Natural killer cell (primary cell): ENCODE measurements around the gene GNG7. TPM values are rescaled to one million over a fixed set of nuclear protein-coding genes. Genes with fewer than 3 reads are reported as not detected.
A peak's percentile ranks its signal among the peaks of the same experiment; 100 is the strongest.
"Not testable (repeated sequence)": the region's sequence is repeated elsewhere in the genome, so short reads cannot be mapped to it uniquely, and the experiment has no call there.

Experiments used
- ATAC-seq, 3 donors: fragments of 150-1000 bp in 2 of 3; fragments of 200-7000 bp in 1 of 3; cut with Tn5 transposase; 1 replicate in 1 of 3; 2 replicates in 2 of 3; pipeline ENCODE4 v1.10.0; 2021; ENCODE audit warnings: mild to moderate bottlenecking in 2 of 3, moderate library complexity in 2 of 3
- DNase-seq, 2 donors: peaks; one replicate each; pipeline versions ENCODE4 v3.0.0 to v3.0.0-alpha.2; 2013 to 2021; ENCODE audit warnings: mixed read lengths in 1 of 2
- H3K27ac ChIP-seq: one replicate; pipeline ENCODE4 v1.5.1; 2013; ENCODE audit warnings: mild to moderate bottlenecking, low read length
- H3K27me3 ChIP-seq: one replicate; pipeline ENCODE4 v1.6.1; 2013; ENCODE audit warnings: low read length; ENCODE audit not compliant: control insufficient read depth, insufficient read depth
- H3K36me3 ChIP-seq: one replicate; pipeline ENCODE4 v1.6.1; 2013; ENCODE audit warnings: low read length; ENCODE audit not compliant: control insufficient read depth, insufficient read depth
- H3K4me1 ChIP-seq: one replicate; pipeline ENCODE4 v1.6.1; 2013; ENCODE audit warnings: low read length; ENCODE audit not compliant: control insufficient read depth, insufficient read depth
- H3K4me3 ChIP-seq: one replicate; pipeline ENCODE4 v1.5.1; 2013; ENCODE audit warnings: low read length
- H3K9me3 ChIP-seq: one replicate; pipeline ENCODE4 v1.6.1; 2013; ENCODE audit warnings: low read length; ENCODE audit not compliant: control insufficient read depth, insufficient read depth
- H3K27ac Mint-ChIP-seq, 2 donors: one replicate each; pipeline ENCODE4 v1.8.0; 2022; ENCODE audit warnings: mild to moderate bottlenecking in 2 of 2, mixed read lengths in 2 of 2, moderate library complexity in 1 of 2
- H3K27me3 Mint-ChIP-seq, 2 donors: one replicate each; pipeline ENCODE4 v1.8.0; 2022; ENCODE audit warnings: low read depth in 2 of 2, mixed read lengths in 2 of 2
- H3K36me3 Mint-ChIP-seq: one replicate; pipeline ENCODE4 v1.8.0; 2022; ENCODE audit warnings: mixed read lengths
- H3K4me1 Mint-ChIP-seq, 2 donors: one replicate each; pipeline ENCODE4 v1.8.0; 2022; ENCODE audit warnings: mixed read lengths in 2 of 2
- H3K4me3 Mint-ChIP-seq: one replicate; pipeline ENCODE4 v1.8.0; 2022; ENCODE audit warnings: mild to moderate bottlenecking, moderate library complexity, mixed read lengths
- H3K9me3 Mint-ChIP-seq, 2 donors: one replicate each; pipeline ENCODE4 v1.8.0; 2022; ENCODE audit warnings: mixed read lengths in 2 of 2
- CTCF ChIP-seq: fragments of 200-600 bp; IDR thresholded peaks from one replicate; pipeline ENCODE4 v1.8.0; 2022; ENCODE audit warnings: antibody characterized with exemption
- WGBS: methylation state at CpG from one replicate; pipeline ENCODE4 v1.1.7; 2013; ENCODE audit warnings: missing lambda C conversion rate; ENCODE audit not compliant: insufficient coverage; 5-methylcytosine and 5-hydroxymethylcytosine counted together
- intact Hi-C: fragments of 100-400 bp; cut with micrococcal nuclease; formaldehyde crosslinking; loops from one replicate; pipeline ENCODE4 v1.14.2; 2022
- total RNA-seq, 4 donors: library from RNA; stranded (reverse); fragments of 120-200 nt in 1 of 4; gene quantifications; one replicate each; pipeline versions ENCODE4 v1.2.3 to v1.2.4, GENCODE V29; 2013 to 2022

Gene GNG7
- total RNA-seq, 3 donors from 2014 or later (not counting 1 experiment from before 2014, with no cell fraction given) = 0.75 to 4.8 (median 1.5) TPM

GRCh38 chr19:2567580-2567979, 134.9 kb downstream of the GNG7 start:
- intact Hi-C loops = no loop called here
- Histone ChIP-seq H3K27me3 (no peaks in the 10 kb centered on the region), H3K4me3 (no peak overlapping the region), H3K36me3 (no peaks in the 10 kb centered on the region), H3K27ac (no peak overlapping the region), H3K4me1 (peaks cover 12% of the 10 kb centered on the region), H3K9me3 (no peaks in the 10 kb centered on the region)
- Mint-ChIP-seq H3K4me3 (no peak overlapping the region), H3K36me3 (no peaks in the 10 kb centered on the region), H3K9me3 (no peaks in the 10 kb centered on the region), H3K4me1 (peaks cover 7 to 13% of the 10 kb centered on the region in 2 donors), H3K27me3 (no peaks in the 10 kb centered on the region), H3K27ac (peak overlapping the region in 1 of 2 donors; percentile 25)
- WGBS = 50% methylated on average over 17 of the region's 17 CpGs
- peak in 2 of 3 donors; percentile 38 to 54 for ATAC-seq
- no peak for DNase-seq
- no peak for TF ChIP-seq CTCF

- DNase-seq, H3K4me3 ChIP-seq, ATAC-seq, H3K9me3 ChIP-seq, intact Hi-C loops, H3K27ac ChIP-seq, H3K36me3 Mint-ChIP-seq, H3K27me3 ChIP-seq, H3K36me3 ChIP-seq, H3K9me3 Mint-ChIP-seq, H3K27me3 Mint-ChIP-seq: not testable (repeated sequence)
- peaks cover 18 to 28% of the 10 kb centered on the region in 2 donors for H3K4me1 Mint-ChIP-seq
- H3K4me3 Mint-ChIP-seq = peak overlapping the region; percentile 94
- H3K4me1 ChIP-seq = peaks cover 31% of the 10 kb centered on the region
- WGBS = 84% methylated on average over 9 of the region's 9 CpGs
- peak overlapping the region; percentile 91 to 92 for H3K27ac Mint-ChIP-seq
Measured at GRCh38 chr19:2563546-2563945, 138.9 kb downstream of the GNG7 start.

GRCh38 chr19:2561895-2562294, 140.6 kb downstream of the GNG7 start:
- intact Hi-C loops = no loop called here
- Mint-ChIP-seq H3K27ac (peak overlapping the region; percentile 91 to 92), H3K4me3 (peak overlapping the region; percentile 94), H3K4me1 (peaks cover 16 to 19% of the 10 kb centered on the region in 2 donors), H3K9me3 (no peaks in the 10 kb centered on the region), H3K27me3 (no peaks in the 10 kb centered on the region), H3K36me3 (no peaks in the 10 kb centered on the region)
- Histone ChIP-seq H3K36me3 (no peaks in the 10 kb centered on the region), H3K9me3 (no peaks in the 10 kb centered on the region), H3K27me3 (no peaks in the 10 kb centered on the region), H3K4me1 (peaks cover 20% of the 10 kb centered on the region), H3K4me3 (peak overlapping the region; percentile 45), H3K27ac (peak overlapping the region; percentile 81)
- DNase-seq = peak; percentile 53 to 85
- 0% methylated on average over 14 of the region's 14 CpGs for WGBS
- TF ChIP-seq CTCF = no peak
- ATAC-seq = peak; percentile 89 to 92 (median 91)

GRCh38 chr19:2561221-2561620, 141.3 kb downstream of the GNG7 start:
- no peak for DNase-seq
- peaks cover 23 to 25% of the 10 kb centered on the region in 2 donors for H3K4me1 Mint-ChIP-seq
- intact Hi-C loops = no loop called here

More at GRCh38 chr19:2561221-2561620, 141.3 kb downstream of the GNG7 start:
- peaks cover 26% of the 10 kb centered on the region for H3K4me1 ChIP-seq
- H3K9me3 Mint-ChIP-seq = no peaks in the 10 kb centered on the region
- H3K27me3 Mint-ChIP-seq = no peaks in the 10 kb centered on the region
- no peak for TF ChIP-seq CTCF
- peak overlapping the region; percentile 94 for H3K4me3 Mint-ChIP-seq
- H3K36me3 Mint-ChIP-seq = no peaks in the 10 kb centered on the region
- H3K4me3 ChIP-seq = no peak overlapping the region
- peak overlapping the region; percentile 91 to 92 for H3K27ac Mint-ChIP-seq
- ATAC-seq = no peak
- no peaks in the 10 kb centered on the region for H3K27me3 ChIP-seq
- WGBS = 78% methylated on average over 5 of the region's 5 CpGs
- H3K36me3 ChIP-seq = no peaks in the 10 kb centered on the region
- H3K9me3 ChIP-seq = no peaks in the 10 kb centered on the region
- H3K27ac ChIP-seq = peak overlapping the region; percentile 2
